Osteoblast (primary cell): ENCODE measurements around the gene FAM163A. TPM values are rescaled to one million over a fixed set of nuclear protein-coding genes. Genes with fewer than 3 reads are reported as not detected.

Experiments used
- DNase-seq: peaks from one replicate; pipeline ENCODE4 v3.0.0; 2011; ENCODE audit warnings: low spot score, mixed read lengths; ENCODE audit not compliant: insufficient read length; ENCODE audit errors: missing footprints
- H2AFZ ChIP-seq: 2 replicates; pipeline ENCODE4 v1.6.0; 2011; ENCODE audit warnings: mild to moderate bottlenecking, low read length
- H3K27ac ChIP-seq: 2 replicates; pipeline ENCODE4 v1.5.1; 2011; ENCODE audit warnings: mild to moderate bottlenecking, low read depth, low read length, moderate library complexity
- H3K27me3 ChIP-seq: 2 replicates; pipeline ENCODE4 v1.6.0; 2012; ENCODE audit warnings: mild to moderate bottlenecking, control low read depth, inconsistent platforms, low read length, moderate library complexity; ENCODE audit not compliant: insufficient read depth
- H3K36me3 ChIP-seq: 2 replicates; pipeline ENCODE4 v1.5.1; 2011; ENCODE audit warnings: mild to moderate bottlenecking, low read length, control low read depth, moderate library complexity; ENCODE audit not compliant: insufficient read depth
- H3K4me1 ChIP-seq: 2 replicates; pipeline ENCODE4 v1.5.1; 2011; ENCODE audit warnings: mild to moderate bottlenecking, low read length, control low read depth, moderate library complexity; ENCODE audit not compliant: insufficient read depth
- H3K4me2 ChIP-seq: 2 replicates; pipeline ENCODE4 v1.6.0; 2011; ENCODE audit warnings: mild to moderate bottlenecking, low read length; ENCODE audit not compliant: insufficient read depth
- H3K4me3 ChIP-seq: fragments of 200-600 bp; sonication (generic); 3 replicates; pipeline ENCODE4 v1.5.1; 2012; ENCODE audit warnings: mild to moderate bottlenecking, low read length, inconsistent platforms; ENCODE audit not compliant: insufficient read depth
- H3K79me2 ChIP-seq: 2 replicates; pipeline ENCODE4 v1.6.0; 2012; ENCODE audit warnings: mild to moderate bottlenecking, low read length, control low read depth, inconsistent platforms; ENCODE audit not compliant: insufficient read depth
- H3K9me3 ChIP-seq: 2 replicates; pipeline ENCODE4 v1.5.1; 2011; ENCODE audit warnings: low read depth, low read length, control low read depth
- H4K20me1 ChIP-seq: 2 replicates; pipeline ENCODE4 v1.6.0; 2012; ENCODE audit warnings: mild to moderate bottlenecking, low read length, control low read depth; ENCODE audit not compliant: insufficient read depth
- CTCF ChIP-seq: IDR thresholded peaks from 2 replicates; pipeline ENCODE4 v1.5.1; 2011; ENCODE audit warnings: mild to moderate bottlenecking, low read depth, low read length, moderate library complexity; ENCODE audit errors: extremely low read depth
- total RNA-seq: library from RNA; depleted of rRNA; stranded (reverse); fragments of >200 nt; gene quantifications from 2 replicates; pipeline ENCODE4 v1.2.3, GENCODE V29; 2012

FAM163A gene
- total RNA-seq, 1 donor = not detected

GRCh38 chr1:179786815-179787685 lies 44.0 kb downstream of the FAM163A start:
- no peaks in the 10 kb centered on the region for H3K36me3 ChIP-seq
- no peak overlapping the region for H3K4me2 ChIP-seq
- H3K4me3 ChIP-seq = no peak overlapping the region
- no peaks in the 10 kb centered on the region for H3K79me2 ChIP-seq
- H3K27me3 ChIP-seq = peaks cover 62% of the 10 kb centered on the region
- no peak for DNase-seq
- no peak overlapping the region for H2AFZ ChIP-seq
- H3K27ac ChIP-seq = no peak overlapping the region
- H3K4me1 ChIP-seq = no peaks in the 10 kb centered on the region
- H3K9me3 ChIP-seq = no peaks in the 10 kb centered on the region
- H4K20me1 ChIP-seq = no peaks in the 10 kb centered on the region
- TF ChIP-seq CTCF = no peak

- no peak overlapping the region for H3K4me3 ChIP-seq
- H2AFZ ChIP-seq = no peak overlapping the region
- H3K9me3 ChIP-seq = no peaks in the 10 kb centered on the region
- no peak overlapping the region for H3K27ac ChIP-seq
- no peaks in the 10 kb centered on the region for H3K36me3 ChIP-seq
- H3K79me2 ChIP-seq = no peaks in the 10 kb centered on the region
- no peaks in the 10 kb centered on the region for H4K20me1 ChIP-seq
- peaks cover 67% of the 10 kb centered on the region for H3K27me3 ChIP-seq
- no peak for DNase-seq
- no peaks in the 10 kb centered on the region for H3K4me1 ChIP-seq
- no peak overlapping the region for H3K4me2 ChIP-seq
- no peak for TF ChIP-seq CTCF
Measured at GRCh38 chr1:179788259-179788658, 45.2 kb downstream of the FAM163A start.

GRCh38 chr1:179793281-179793680 lies 50.2 kb downstream of the FAM163A start:
- no peaks in the 10 kb centered on the region for H3K36me3 ChIP-seq
- H4K20me1 ChIP-seq = no peaks in the 10 kb centered on the region
- no peak for DNase-seq
- H2AFZ ChIP-seq = no peak overlapping the region
- no peaks in the 10 kb centered on the region for H3K4me1 ChIP-seq
- H3K4me2 ChIP-seq = no peak overlapping the region
- TF ChIP-seq CTCF = no peak
- H3K27ac ChIP-seq = no peak overlapping the region
- no peaks in the 10 kb centered on the region for H3K9me3 ChIP-seq
- H3K4me3 ChIP-seq = no peak overlapping the region
- no peaks in the 10 kb centered on the region for H3K79me2 ChIP-seq
- peaks cover 65% of the 10 kb centered on the region for H3K27me3 ChIP-seq

- Histone ChIP-seq H2AFZ (no peak overlapping the region), H3K27me3 (peaks cover 62% of the 10 kb centered on the region), H3K27ac (no peak overlapping the region), H3K36me3 (no peaks in the 10 kb centered on the region), H3K79me2 (no peaks in the 10 kb centered on the region), H3K4me2 (no peak overlapping the region), H3K4me1 (no peaks in the 10 kb centered on the region), H4K20me1 (no peaks in the 10 kb centered on the region), H3K9me3 (no peaks in the 10 kb centered on the region), H3K4me3 (no peak overlapping the region)
- DNase-seq = no peak
- TF ChIP-seq CTCF = no peak
Measured at GRCh38 chr1:179794146-179794545, 51.1 kb downstream of the FAM163A start.
